Mesendoderm (in vitro differentiated cells): ENCODE results near the gene UBQLN4.

Experiments
- DNase-seq: peaks from one replicate; pipeline ENCODE4 v3.0.0; 2013
- H2AK5ac ChIP-seq: 2 replicates; pipeline ENCODE4 v1.6.1; 2013; ENCODE audit warnings: low read length, inconsistent platforms
- H2BK120ac ChIP-seq: 2 replicates; pipeline ENCODE4 v1.6.1; 2013; ENCODE audit warnings: low read depth, mild to moderate bottlenecking, low read length, moderate library complexity, mixed read lengths
- H2BK15ac ChIP-seq: replicated peaks from 2 replicates; pipeline ENCODE4 v1.6.1; 2013; ENCODE audit warnings: low read depth, mild to moderate bottlenecking, moderate library complexity
- H2BK5ac ChIP-seq: 2 replicates; pipeline ENCODE4 v1.6.1; 2013; ENCODE audit warnings: low read length, inconsistent platforms
- H3K18ac ChIP-seq: 2 replicates; pipeline ENCODE4 v1.6.1; 2013; ENCODE audit warnings: mild to moderate bottlenecking, low read length, mixed read lengths
- H3K23ac ChIP-seq: one replicate; pipeline ENCODE4 v1.6.1; 2013; ENCODE audit warnings: low read length
- H3K27ac ChIP-seq: 2 replicates; pipeline ENCODE4 v1.5.1; 2013; ENCODE audit warnings: low read depth, mild to moderate bottlenecking, inconsistent platforms, low read length, moderate library complexity
- H3K27me3 ChIP-seq: 2 replicates; pipeline ENCODE4 v1.6.1; 2013; ENCODE audit warnings: low read length, control low read depth, mild to moderate bottlenecking, inconsistent platforms; ENCODE audit not compliant: insufficient read depth, poor library complexity
- H3K36me3 ChIP-seq: 2 replicates; pipeline ENCODE4 v1.6.1; 2013; ENCODE audit warnings: low read length, inconsistent platforms; ENCODE audit not compliant: control insufficient read depth, insufficient read depth
- H3K4ac ChIP-seq: one replicate; pipeline ENCODE4 v1.6.1; 2013; ENCODE audit warnings: low read depth, mild to moderate bottlenecking, low read length, moderate library complexity
- H3K4me1 ChIP-seq: 2 replicates; pipeline ENCODE4 v1.6.1; 2013; ENCODE audit warnings: low read depth, low read length, inconsistent platforms; ENCODE audit not compliant: control insufficient read depth
- H3K4me2 ChIP-seq: 2 replicates; pipeline ENCODE4 v1.6.1; 2013; ENCODE audit warnings: low read length
- H3K4me3 ChIP-seq: 2 replicates; pipeline ENCODE4 v1.5.1; 2013; ENCODE audit warnings: mild to moderate bottlenecking, low read length
- H3K56ac ChIP-seq: one replicate; pipeline ENCODE4 v1.6.1; 2013; ENCODE audit warnings: low read length
- H3K79me1 ChIP-seq: 2 replicates; pipeline ENCODE4 v1.6.1; 2013; ENCODE audit warnings: low read length, inconsistent platforms
- H3K79me2 ChIP-seq: 2 replicates; pipeline ENCODE4 v1.6.1; 2013; ENCODE audit warnings: mild to moderate bottlenecking, low read length; ENCODE audit not compliant: control insufficient read depth, insufficient read depth
- H3K9ac ChIP-seq: 2 replicates; pipeline ENCODE4 v1.6.1; 2013; ENCODE audit warnings: low read length, inconsistent platforms
- H4K5ac ChIP-seq: one replicate; pipeline ENCODE4 v1.6.1; 2013; ENCODE audit warnings: low read length
- H4K8ac ChIP-seq: one replicate; pipeline ENCODE4 v1.6.1; 2013; ENCODE audit warnings: low read depth, mild to moderate bottlenecking, control low read depth, low read length, moderate library complexity
- WGBS: extraction: QIAGEN DNeasy Blood & Tissue Kit; methylation state at CpG from one replicate; pipeline ENCODE4 v1.1.7; 2013; ENCODE audit warnings: low lambda C conversion rate, missing lambda C conversion rate; ENCODE audit not compliant: insufficient coverage; ENCODE audit errors: extremely low coverage; 5-methylcytosine and 5-hydroxymethylcytosine counted together

The UBQLN4 gene

GRCh38 chr1:156090840-156091188 lies 37.2 kb upstream of the UBQLN4 start:
- no CpG with 5 or more reads among the region's 14 CpGs for WGBS
- no peak overlapping the region for H3K4me2 ChIP-seq
- DNase-seq = peak; percentile 91

DNA sequence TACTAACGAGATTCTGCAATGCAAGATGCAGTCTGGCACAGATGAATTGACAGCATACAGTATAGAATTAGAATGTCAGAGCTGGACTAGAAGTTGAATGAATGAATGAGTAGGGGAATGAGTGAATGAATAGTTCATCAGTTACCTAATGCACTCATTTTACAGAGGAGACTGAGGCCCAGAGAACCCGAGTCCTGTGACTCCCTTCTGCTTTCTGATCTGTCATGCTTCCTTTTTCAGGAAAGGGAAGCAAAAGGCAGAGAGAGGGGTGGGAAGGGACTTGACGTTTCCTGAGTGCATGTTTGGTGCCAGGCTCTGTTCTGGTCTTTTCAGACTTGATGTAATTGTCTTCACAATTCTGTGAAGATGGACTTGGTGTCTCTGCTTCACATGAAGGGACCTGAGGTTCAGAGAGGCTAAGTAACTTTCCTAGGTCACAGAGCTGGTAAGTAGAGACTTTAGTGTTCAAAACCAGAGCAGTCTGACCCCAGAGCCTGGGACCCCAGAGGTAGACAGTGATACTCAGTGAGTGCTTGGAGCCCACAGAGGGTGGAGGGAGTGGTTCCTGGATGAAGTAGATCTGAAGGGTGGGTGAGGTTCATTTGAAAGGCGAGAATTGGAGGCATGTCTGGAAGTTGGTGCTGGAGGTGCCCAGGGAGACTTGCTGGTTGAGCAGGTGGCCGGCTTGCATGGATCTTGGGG lies 36.7 kb upstream of the UBQLN4 start:
- DNase-seq = no peak
- H3K23ac ChIP-seq = peak overlapping the region; percentile 80
- no peak overlapping the region for H4K8ac ChIP-seq
- H3K4me1 ChIP-seq = no peaks in the 10 kb centered on the region
- no CpG with 5 or more reads among the region's 5 CpGs for WGBS
- H3K79me2 ChIP-seq = peaks cover 2% of the 10 kb centered on the region
- no peak overlapping the region for H2BK120ac ChIP-seq
- no peak overlapping the region for H3K4me3 ChIP-seq
- peak overlapping the region; percentile 7 for H3K56ac ChIP-seq
- H4K5ac ChIP-seq = no peak overlapping the region
- H3K27ac ChIP-seq = no peak overlapping the region
- no peak overlapping the region for H3K4me2 ChIP-seq
- H3K36me3 ChIP-seq = no peaks in the 10 kb centered on the region
- H2BK15ac ChIP-seq = no peak overlapping the region
- no peak overlapping the region for H2AK5ac ChIP-seq
- no peak overlapping the region for H3K9ac ChIP-seq
- no peaks in the 10 kb centered on the region for H3K27me3 ChIP-seq
- H3K18ac ChIP-seq = no peak overlapping the region
- no peak overlapping the region for H2BK5ac ChIP-seq
- H3K79me1 ChIP-seq = peaks cover 6% of the 10 kb centered on the region
- no peak overlapping the region for H3K4ac ChIP-seq

More at GRCh38 chr1:156090840-156091188, 37.2 kb upstream of the UBQLN4 start:
- Histone ChIP-seq H3K27ac (no peak overlapping the region), H3K4me3 (no peak overlapping the region), H2BK120ac (no peak overlapping the region), H3K4me1 (no peaks in the 10 kb centered on the region), H4K5ac (no peak overlapping the region), H3K79me2 (peaks cover 2% of the 10 kb centered on the region), H2BK5ac (no peak overlapping the region), H3K56ac (peak overlapping the region; percentile 73), H3K79me1 (peaks cover 6% of the 10 kb centered on the region), H4K8ac (no peak overlapping the region), H3K27me3 (no peaks in the 10 kb centered on the region), H3K36me3 (no peaks in the 10 kb centered on the region), H2BK15ac (no peak overlapping the region), H3K9ac (peak overlapping the region; percentile 28), H3K18ac (no peak overlapping the region), H3K23ac (no peak overlapping the region), H3K4ac (no peak overlapping the region), H2AK5ac (no peak overlapping the region)

DNA sequence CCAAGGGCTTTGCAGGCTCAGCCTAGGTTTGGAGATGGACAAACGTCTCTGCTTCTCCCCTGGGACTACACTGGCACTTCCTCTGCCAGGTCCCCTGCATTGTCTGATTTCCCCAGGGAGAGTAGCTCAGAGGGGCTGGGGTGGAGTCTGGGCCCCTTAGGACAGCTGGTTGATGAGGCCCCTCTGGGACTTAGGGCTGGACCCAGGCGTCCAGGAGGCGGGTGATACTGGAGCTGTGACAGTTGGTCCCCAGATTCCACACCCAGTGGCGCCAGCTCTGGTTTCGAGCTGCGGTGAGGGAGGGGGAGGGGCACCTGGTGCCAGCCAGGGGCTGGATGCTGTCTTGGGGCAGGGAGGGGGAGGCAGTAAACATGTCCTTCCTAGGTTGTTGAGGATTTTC lies 36.1 kb upstream of the UBQLN4 start:
- no peaks in the 10 kb centered on the region for H3K27me3 ChIP-seq
- peaks cover 6% of the 10 kb centered on the region for H3K79me1 ChIP-seq
- H3K9ac ChIP-seq = no peak overlapping the region
- no peak overlapping the region for H2BK5ac ChIP-seq
- peaks cover 2% of the 10 kb centered on the region for H3K4me1 ChIP-seq
- no peak overlapping the region for H4K8ac ChIP-seq
- H2AK5ac ChIP-seq = no peak overlapping the region
- no peak for DNase-seq
- no peak overlapping the region for H3K27ac ChIP-seq
- H2BK120ac ChIP-seq = no peak overlapping the region
- H3K18ac ChIP-seq = no peak overlapping the region
- no peak overlapping the region for H3K4me3 ChIP-seq
- H3K56ac ChIP-seq = no peak overlapping the region
- no peak overlapping the region for H3K4ac ChIP-seq
- no peak overlapping the region for H3K4me2 ChIP-seq
- H3K36me3 ChIP-seq = no peaks in the 10 kb centered on the region
- H3K79me2 ChIP-seq = peaks cover 2% of the 10 kb centered on the region
- no peak overlapping the region for H3K23ac ChIP-seq
- no CpG with 5 or more reads among the region's 6 CpGs for WGBS
- H4K5ac ChIP-seq = no peak overlapping the region
- H2BK15ac ChIP-seq = no peak overlapping the region

GRCh38 chr1:156086256-156086662 lies 32.7 kb upstream of the UBQLN4 start:
- Histone ChIP-seq H3K56ac (peak overlapping the region; percentile 56), H3K27ac (no peak overlapping the region)

DNA sequence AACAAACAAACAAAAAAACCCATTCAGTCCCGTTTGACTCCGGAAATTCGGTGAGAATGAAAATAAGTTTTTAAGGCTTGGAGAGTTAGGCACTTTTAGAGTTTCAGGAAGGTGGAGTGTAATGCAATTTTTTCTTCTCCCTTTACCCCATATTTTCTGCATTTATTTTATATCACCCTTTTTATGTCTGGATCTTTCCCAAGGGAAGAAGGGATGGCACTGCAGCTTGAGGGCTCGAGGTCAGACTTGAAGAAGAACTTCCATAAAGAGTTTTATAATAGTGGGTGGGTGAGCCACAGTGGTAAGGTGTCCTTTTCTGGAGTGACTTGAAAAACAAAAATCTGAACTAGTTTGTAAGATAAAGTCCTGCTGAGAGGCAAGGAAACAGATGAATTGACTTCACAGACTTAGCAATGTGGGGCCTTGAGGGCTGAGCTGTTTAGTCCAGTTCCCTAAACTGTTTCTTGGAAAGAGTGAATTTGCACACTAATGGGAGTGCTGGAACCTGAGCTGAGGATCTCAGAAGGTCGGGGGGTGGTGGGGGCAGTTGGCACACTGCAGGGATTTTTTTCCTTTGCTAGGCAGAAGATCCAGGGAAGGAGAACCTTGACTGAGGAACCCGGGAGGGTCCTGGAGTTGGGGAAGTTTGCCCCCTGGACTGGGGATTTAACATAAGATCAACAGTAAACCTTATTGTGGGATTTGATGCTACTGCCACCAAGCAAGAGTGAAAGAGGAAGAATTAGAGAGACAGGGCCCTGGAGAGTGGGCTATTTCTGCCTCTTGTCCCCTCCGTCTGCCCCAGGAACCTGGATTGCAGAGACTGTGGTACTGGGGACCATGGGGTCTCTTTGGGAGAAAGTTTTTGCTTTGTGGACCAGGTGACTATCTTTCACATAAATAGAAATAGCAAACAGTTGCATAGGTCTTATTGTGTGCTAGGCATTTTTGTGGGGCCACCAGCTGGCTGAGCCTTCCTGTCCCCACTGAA lies 30.5 kb upstream of the UBQLN4 start:
- H3K56ac ChIP-seq = peak overlapping the region; percentile 92
- peak overlapping the region; percentile 53 for H3K4me2 ChIP-seq
- peaks cover 36% of the 10 kb centered on the region for H3K79me2 ChIP-seq
- H4K8ac ChIP-seq = peak overlapping the region; percentile 65
- H2BK120ac ChIP-seq = no peak overlapping the region
- no peak overlapping the region for H3K23ac ChIP-seq
- H3K4me1 ChIP-seq = peaks cover 10% of the 10 kb centered on the region
- H3K18ac ChIP-seq = peak overlapping the region; percentile 4
- no CpG with 5 or more reads among the region's 7 CpGs for WGBS
- peaks cover 5% of the 10 kb centered on the region for H3K79me1 ChIP-seq
- no peak overlapping the region for H2BK5ac ChIP-seq
- no peaks in the 10 kb centered on the region for H3K36me3 ChIP-seq
- H4K5ac ChIP-seq = no peak overlapping the region
- no peak overlapping the region for H3K4ac ChIP-seq
- peak overlapping the region; percentile 37 for H2AK5ac ChIP-seq
- no peak overlapping the region for H2BK15ac ChIP-seq
- H3K27ac ChIP-seq = peak overlapping the region; percentile 62
- peak overlapping the region; percentile 67 for H3K9ac ChIP-seq
- H3K27me3 ChIP-seq = no peaks in the 10 kb centered on the region
- H3K4me3 ChIP-seq = peak overlapping the region; percentile 43
- peak; percentile 21 for DNase-seq

More at GRCh38 chr1:156086256-156086662, 32.7 kb upstream of the UBQLN4 start:
- H3K79me2 ChIP-seq = peaks cover 16% of the 10 kb centered on the region
- no CpG with 5 or more reads among the region's 1 CpG for WGBS
- H3K4ac ChIP-seq = no peak overlapping the region
- H3K4me3 ChIP-seq = no peak overlapping the region
- peaks cover 3% of the 10 kb centered on the region for H3K79me1 ChIP-seq
- H2BK120ac ChIP-seq = no peak overlapping the region
- H2BK5ac ChIP-seq = no peak overlapping the region
- no peak overlapping the region for H2BK15ac ChIP-seq
- no peak overlapping the region for H3K4me2 ChIP-seq
- H2AK5ac ChIP-seq = no peak overlapping the region
- H4K8ac ChIP-seq = no peak overlapping the region
- no peaks in the 10 kb centered on the region for H3K36me3 ChIP-seq
- DNase-seq = no peak
- H3K4me1 ChIP-seq = peaks cover 6% of the 10 kb centered on the region
- no peak overlapping the region for H3K18ac ChIP-seq
- H3K27me3 ChIP-seq = no peaks in the 10 kb centered on the region
- no peak overlapping the region for H3K23ac ChIP-seq
- no peak overlapping the region for H3K9ac ChIP-seq
- no peak overlapping the region for H4K5ac ChIP-seq
